Testis (tissue), 3 donors: ENCODE measurements around the gene PRIM2. TPM values are rescaled to one million over a fixed set of nuclear protein-coding genes. Genes with fewer than 3 reads are reported as not detected.
"Not testable (repeated sequence)": the region's sequence is repeated elsewhere in the genome, so short reads cannot be mapped to it uniquely, and the experiment has no call there.

Source experiments
- DNase-seq: peaks from one replicate; pipeline ENCODE4 v3.0.0-alpha.2; 2019
- H3K27ac ChIP-seq, 2 donors: fragments of 200-600 bp; sonication (generic); one replicate each; pipeline ENCODE4 v1.5.1; 2019
- H3K27me3 ChIP-seq: fragments of 200-600 bp; sonication (generic); one replicate; pipeline ENCODE4 v1.5.1; 2019
- H3K36me3 ChIP-seq: fragments of 200-600 bp; sonication (generic); one replicate; pipeline ENCODE4 v1.5.1; 2017; ENCODE audit warnings: low read depth; ENCODE audit errors: missing control alignments
- H3K4me1 ChIP-seq: fragments of 200-600 bp; sonication (generic); one replicate; pipeline ENCODE4 v1.5.1; 2019
- H3K4me3 ChIP-seq, 2 donors: fragments of 200-600 bp; sonication (generic); one replicate each; pipeline ENCODE4 v1.5.1; 2017 to 2019
- H3K9me3 ChIP-seq: fragments of 200-600 bp; sonication (generic); one replicate; pipeline ENCODE4 v1.5.1; 2017
- CTCF ChIP-seq, 3 experiments: fragments of 450-650 bp in 2 of 3; fragments of 200-600 bp in 1 of 3; sonication (generic) in 1 of 3; IDR thresholded peaks; one replicate each; pipeline ENCODE4 v1.5.1; 2016 to 2019; ENCODE audit warnings: antibody characterized with exemption in 3 of 3, mild to moderate bottlenecking in 2 of 3, moderate library complexity in 1 of 3
- POLR2A ChIP-seq: fragments of 450-650 bp; IDR thresholded peaks from one replicate; pipeline ENCODE4 v1.6.1; 2017; ENCODE audit warnings: antibody characterized with exemption, mild to moderate bottlenecking, moderate library complexity
- whole genome bisulfite sequencing, 2 donors: methylation state at CpG; one replicate each; pipeline ENCODE4 v1.1.5; 2018; 5-methylcytosine and 5-hydroxymethylcytosine counted together
- intact Hi-C: fragments of 100-400 bp; cut with DNase I; formaldehyde crosslinking; loops from one replicate; pipeline ENCODE4 v1.15.1; 2023; ENCODE audit warnings: low total_unique reads
- polyA plus RNA-seq: library from polyadenylated mRNA; stranded (reverse); fragments of 350-450 nt; fragmentation: Illumina TruSeq; extraction: RNeasy Lipid Tissue Mini Kit (QIAGEN cat#74804); gene quantifications from one replicate; pipeline ENCODE4 v1.2.3, GENCODE V29; 2014; ENCODE audit warnings: low read depth, low replicate concordance; ENCODE audit not compliant: insufficient read depth
- total RNA-seq, 2 donors: library from RNA; depleted of rRNA; stranded (reverse); fragments of >200 nt; gene quantifications; one replicate each; pipeline ENCODE4 v1.2.3, GENCODE V29; 2016

PRIM2 gene
- total and polyA plus RNA-seq, 3 donors from 2014 or later, result 11.0 to 13.2 (median 11.1) TPM

DNA sequence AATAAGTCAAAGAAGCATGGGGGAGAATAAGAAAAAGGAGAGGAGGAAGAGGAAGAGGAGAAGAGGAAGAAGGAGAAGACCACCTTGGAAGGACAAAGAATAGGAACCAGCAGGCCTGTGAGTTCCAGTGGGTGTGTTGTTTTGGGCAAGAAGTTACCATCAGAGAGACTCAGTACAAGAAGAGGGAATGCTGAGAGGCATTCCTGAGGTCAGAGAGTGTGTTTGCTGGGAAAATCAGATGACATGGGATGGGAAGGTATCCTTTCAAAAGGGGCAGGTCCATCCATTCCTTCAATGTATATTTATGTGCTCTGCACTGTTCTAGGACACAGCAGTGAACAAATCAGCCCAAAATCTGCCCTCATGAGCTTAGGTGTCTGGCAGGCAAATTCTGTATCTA, 40.5 kb upstream of the PRIM2 start:
- Histone ChIP-seq H3K27me3 (no peaks in the 10 kb centered on the region), H3K4me1 (no peaks in the 10 kb centered on the region), H3K27ac (no peak overlapping the region), H3K36me3 (no peaks in the 10 kb centered on the region), H3K9me3 (no peaks in the 10 kb centered on the region), H3K4me3 (no peak overlapping the region)
- intact Hi-C loops, result no loop called here
- no peak for DNase-seq
- TF ChIP-seq CTCF (IDR thresholded peaks at IDR 0.05), result no peak
- no peak for TF ChIP-seq POLR2A

DNA sequence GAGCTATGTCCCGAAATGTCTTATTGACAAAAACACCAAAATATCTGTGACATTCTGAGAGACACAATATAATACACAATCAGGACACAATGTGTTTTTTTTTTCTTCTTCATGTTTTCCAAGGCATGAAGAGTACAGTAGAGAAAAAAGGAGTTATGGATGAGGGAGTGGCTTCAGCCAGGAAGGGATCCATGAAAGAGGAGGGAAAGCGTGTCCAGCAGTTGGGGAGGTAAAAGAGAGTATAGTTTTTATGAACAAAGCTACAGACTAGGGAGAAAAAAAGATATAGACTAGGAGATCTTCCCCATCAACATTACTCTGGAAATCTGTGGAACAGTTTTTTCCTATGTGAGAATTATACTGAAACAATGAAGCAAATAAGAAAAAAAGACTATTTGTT, 38.9 kb upstream of the PRIM2 start:
- WGBS, 2 donors, result 95 to 99% methylated on average over 2 of the region's 2 CpGs
- intact Hi-C loops, result no loop called here
- Histone ChIP-seq H3K4me3 (no peak overlapping the region), H3K4me1 (no peaks in the 10 kb centered on the region), H3K9me3 (no peaks in the 10 kb centered on the region), H3K36me3 (no peaks in the 10 kb centered on the region), H3K27ac (no peak overlapping the region), H3K27me3 (no peaks in the 10 kb centered on the region)
- TF ChIP-seq POLR2A (no peak), CTCF (IDR thresholded peaks at IDR 0.05) (no peak)
- no peak for DNase-seq

DNA sequence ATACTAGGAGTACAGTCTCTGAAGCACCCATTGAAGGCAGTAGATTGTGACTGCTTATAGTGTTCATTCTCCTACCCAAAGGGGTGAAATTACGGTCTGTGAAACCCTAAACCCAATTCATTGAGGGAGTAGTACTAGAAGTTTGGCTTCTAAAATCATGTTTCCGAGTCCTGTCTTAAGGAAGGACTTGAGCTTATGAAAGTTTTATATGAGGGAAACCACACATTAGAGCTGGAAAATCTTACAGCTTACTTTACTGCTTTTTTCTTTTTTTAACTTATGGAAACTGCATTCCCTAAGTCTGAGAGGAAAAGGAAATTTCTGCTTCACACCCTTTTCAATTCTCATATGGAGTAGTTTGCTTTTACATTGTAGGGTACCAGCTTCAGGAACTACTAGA, 38.4 kb upstream of the PRIM2 start:
- 73 to 83% methylated on average over 2 of the region's 2 CpGs for WGBS, 2 donors
- DNase-seq, result no peak
- Histone ChIP-seq H3K27ac (no peak overlapping the region), H3K4me1 (no peaks in the 10 kb centered on the region), H3K4me3 (no peak overlapping the region), H3K36me3 (no peaks in the 10 kb centered on the region), H3K9me3 (no peaks in the 10 kb centered on the region), H3K27me3 (no peaks in the 10 kb centered on the region)
- no peak for TF ChIP-seq CTCF (IDR thresholded peaks at IDR 0.05)
- TF ChIP-seq POLR2A, result no peak
- intact Hi-C loops, result no loop called here

- H3K36me3 ChIP-seq, result no peaks in the 10 kb centered on the region
- DNase-seq, result no peak
- no peak overlapping the region for H3K4me3 ChIP-seq
- no peak overlapping the region for H3K27ac ChIP-seq
- no peaks in the 10 kb centered on the region for H3K27me3 ChIP-seq
- TF ChIP-seq POLR2A (no peak), CTCF (IDR thresholded peaks at IDR 0.05) (no peak)
- H3K9me3 ChIP-seq, result no peaks in the 10 kb centered on the region
- intact Hi-C loops, result no loop called here
- no peaks in the 10 kb centered on the region for H3K4me1 ChIP-seq
Observed at GRCh38 chr6:57283106-57283505, 34.3 kb upstream of the PRIM2 start.

GRCh38 chr6:57283911-57284455, 33.4 kb upstream of the PRIM2 start:
- Histone ChIP-seq H3K36me3 (no peaks in the 10 kb centered on the region), H3K27me3 (no peaks in the 10 kb centered on the region), H3K27ac (no peak overlapping the region), H3K4me1 (no peaks in the 10 kb centered on the region), H3K4me3 (no peak overlapping the region), H3K9me3 (no peaks in the 10 kb centered on the region)
- intact Hi-C loops, result no loop called here
- TF ChIP-seq CTCF (IDR thresholded peaks at IDR 0.05) (no peak), POLR2A (no peak)
- no peak for DNase-seq
- 65 to 69% methylated on average over 2 of the region's 2 CpGs for WGBS, 2 donors

DNA sequence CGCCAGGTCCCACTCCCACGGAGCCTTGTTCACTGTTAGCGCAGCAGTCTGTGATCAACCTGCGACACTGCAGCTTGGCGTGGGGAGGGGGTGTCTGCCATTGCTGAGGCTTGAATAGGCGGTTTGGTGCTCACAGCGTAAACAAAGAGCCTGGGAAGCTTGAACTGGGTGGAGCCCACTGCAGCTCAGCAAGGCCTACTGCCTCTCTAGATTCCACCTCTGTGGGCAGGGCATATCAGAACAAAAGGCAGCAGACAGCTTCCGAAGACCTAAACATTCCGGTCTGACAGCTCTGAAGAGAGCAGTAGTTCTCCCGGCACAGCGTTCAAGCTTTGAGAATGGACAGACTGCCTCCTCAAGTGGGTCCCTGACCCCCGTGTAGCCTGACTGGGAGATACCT, 29.3 kb upstream of the PRIM2 start:
- H3K9me3 ChIP-seq, H3K4me3 ChIP-seq, H3K36me3 ChIP-seq, DNase-seq, H3K4me1 ChIP-seq, H3K27ac ChIP-seq, intact Hi-C loops, H3K27me3 ChIP-seq: not testable (repeated sequence)
- 91 to 94% methylated on average over 7 to 12 of the region's 12 CpGs for WGBS, 2 donors

GRCh38 chr6:57293472-57293871, 24.0 kb upstream of the PRIM2 start:
- H3K36me3 ChIP-seq, H3K4me3 ChIP-seq, H3K27ac ChIP-seq, H3K27me3 ChIP-seq, intact Hi-C loops, H3K4me1 ChIP-seq, DNase-seq, H3K9me3 ChIP-seq: not testable (repeated sequence)
- 89 to 100% methylated on average over 1 of the region's 1 CpG for WGBS, 2 donors
